Colon (tissue), 2 donors: Measurements from ENCODE around the gene ART3.
A peak's percentile ranks its signal among the peaks of the same experiment; 100 is the strongest.
"Not testable (repeated sequence)": the region's sequence is repeated elsewhere in the genome, so short reads cannot be mapped to it uniquely, and the experiment has no call there.

ENCODE experiments used
- FAIRE-seq: peaks from 2 replicates; lab custom pipeline; 2012; peaks lifted over from hg19 to GRCh38; lab: Jason Lieb, UNC
- donor health status: control.
- donor health status: control.

ART3 gene

GRCh38 chr4:76074468-76074867 lies at the start of gene ART3:
Gene ART3, plus strand, starts transcription at chr4:76074709. Its CDS starts 1,181 bp downstream, at chr4:76075890.
- FAIRE-seq, result no peak

- FAIRE-seq, result no peak
Observed at GRCh38 chr4:76028350-76028765, 46.2 kb upstream of the ART3 start.

- no peak for FAIRE-seq
Observed at GRCh38 chr4:76029300-76029699, 45.2 kb upstream of the ART3 start.

- FAIRE-seq, result no peak
Observed at GRCh38 chr4:76035141-76035540, 39.4 kb upstream of the ART3 start.

GRCh38 chr4:76035799-76036380 lies 38.6 kb upstream of the ART3 start, which contains the start of gene CXCL11:
Gene CXCL11, minus strand, starts transcription at chr4:76036070. Its CDS starts 83 bp downstream, at chr4:76035987.
- FAIRE-seq, result no peak

- FAIRE-seq, result no peak
Observed at GRCh38 chr4:76036855-76037254, 37.7 kb upstream of the ART3 start.

- not testable (repeated sequence) for FAIRE-seq
Observed at GRCh38 chr4:76042241-76042998, 32.1 kb upstream of the ART3 start.

- FAIRE-seq, result not testable (repeated sequence)
Observed at GRCh38 chr4:76043306-76043705, 31.2 kb upstream of the ART3 start.

- FAIRE-seq, result not testable (repeated sequence)
Observed at GRCh38 chr4:76044686-76045085, 29.8 kb upstream of the ART3 start.

GRCh38 chr4:76049860-76050416 lies 24.6 kb upstream of the ART3 start:
- not testable (repeated sequence) for FAIRE-seq

- not testable (repeated sequence) for FAIRE-seq
Observed at GRCh38 chr4:76050560-76051050, 23.9 kb upstream of the ART3 start.

- no peak for FAIRE-seq
Observed at GRCh38 chr4:76053730-76054129, 20.8 kb upstream of the ART3 start.

GRCh38 chr4:76055016-76055415 lies 19.5 kb upstream of the ART3 start:
- no peak for FAIRE-seq

- FAIRE-seq, result no peak
Observed at GRCh38 chr4:76055421-76055820, 19.1 kb upstream of the ART3 start.

GRCh38 chr4:76058302-76058701 lies 16.2 kb upstream of the ART3 start:
- FAIRE-seq, result no peak

- FAIRE-seq, result peak; percentile 21
Observed at GRCh38 chr4:76058888-76059426, 15.6 kb upstream of the ART3 start.

GRCh38 chr4:76059750-76060149 lies 14.8 kb upstream of the ART3 start:
- FAIRE-seq, result no peak

- no peak for FAIRE-seq
Observed at GRCh38 chr4:76060506-76060905, 14.0 kb upstream of the ART3 start.

GRCh38 chr4:76061421-76061820 lies 13.1 kb upstream of the ART3 start:
- no peak for FAIRE-seq

- FAIRE-seq, result peak; percentile 61
Observed at GRCh38 chr4:76061982-76062381, 12.5 kb upstream of the ART3 start.

- FAIRE-seq, result no peak
Observed at GRCh38 chr4:76066546-76066945, 8.0 kb upstream of the ART3 start.

- FAIRE-seq, result no peak
Observed at GRCh38 chr4:76067652-76068286, 6.7 kb upstream of the ART3 start.
